ENCODE data around the gene AATF. TPM values are rescaled to one million over a fixed set of nuclear protein-coding genes. Genes with fewer than 3 reads are reported as not detected.

Gene AATF
- total and polyA plus RNA-seq, 2 of the 8 experiments (the other 6 are each of a cell fraction or from before 2014, with no cell fraction given) = 20.1 to 62.8 TPM

- H3K18ac ChIP-seq (ENCODE audit: extremely low read depth, low read length) = no peak overlapping the region
- H4K20me1 ChIP-seq (replicated peaks in 1 of 2; ENCODE audit: control insufficient read depth in 1 of 2, insufficient read depth in 2 of 2, low read length in 2 of 2) = no peaks in the 10 kb centered on the region
- H3K9ac ChIP-seq (replicated peaks in 1 of 4; ENCODE audit: extremely low read depth in 1 of 4, low read depth in 3 of 4, low read length in 3 of 4) = no peak overlapping the region
- H3K4ac ChIP-seq (replicated peaks; ENCODE audit: insufficient read length, low read depth, low read length) = no peak overlapping the region
- WGBS, 2 experiments (ENCODE audit: extremely low coverage in 1 of 2, insufficient coverage in 1 of 2, insufficient read length in 1 of 2, insufficient replicate concordance in 2 of 2, low coverage in 1 of 2, low lambda C conversion rate in 2 of 2, missing lambda C conversion rate in 1 of 2) = 95% methylated on average over 2 of the region's 2 CpGs; no CpG with 5 or more reads in 1 of the 2 experiments
- ChIA-PET CTCF (ENCODE audit: partially characterized antibody) (interaction anchor here (0.7 kb wide), 1 partner anchor 1241 kb away, joined by 3 read pairs; no protein-coding TSS in a partner anchor), POLR2A (ENCODE audit: partially characterized antibody) (no interaction called here)
- H2BK5ac ChIP-seq (ENCODE audit: low read depth, low read length) = no peak overlapping the region
- H3K4me1 ChIP-seq (replicated peaks in 1 of 4; ENCODE audit: control insufficient read depth in 3 of 4, insufficient read depth in 4 of 4, low read length in 3 of 4) = peaks cover 0 to 4% (median 0%) of the 10 kb centered on the region in 4 experiments; a peak in 1 of 7 replicates
- no peak overlapping the region for H2AFZ ChIP-seq (ENCODE audit: low read length)
- H4K91ac ChIP-seq (replicated peaks; ENCODE audit: insufficient read length, low read length) = no peak overlapping the region
- no peak overlapping the region for H2BK15ac ChIP-seq (ENCODE audit: low read length)
- H3K9me3 ChIP-seq (ENCODE audit: insufficient read depth in 2 of 2, low read depth in 1 of 2, low read length in 1 of 2) = no peaks in the 10 kb centered on the region
- no peak overlapping the region for H2BK20ac ChIP-seq (ENCODE audit: low read length)
- H3K79me2 ChIP-seq (ENCODE audit: control insufficient read depth in 1 of 2, insufficient read depth in 2 of 2, low read length in 2 of 2) = no peaks in the 10 kb centered on the region
- DNase-seq (ENCODE audit: low read depth in 1 of 2, low spot score in 2 of 2) = no peak
- H4K5ac ChIP-seq (ENCODE audit: insufficient read length, low read depth, low read length) = no peak overlapping the region
- no peak for FAIRE-seq
- no peak overlapping the region for H3K27ac ChIP-seq (ENCODE audit: low read depth, low read length)
- H3K4me2 ChIP-seq (ENCODE audit: insufficient read depth in 1 of 2, low read depth in 2 of 2, low read length in 2 of 2) = no peak overlapping the region
- H2AK5ac ChIP-seq (ENCODE audit: low read depth, low read length) = no peak overlapping the region
- no peak overlapping the region for H3K56ac ChIP-seq (replicated peaks; ENCODE audit: insufficient read length, low read depth, low read length)
- no peak overlapping the region for H3K14ac ChIP-seq (ENCODE audit: insufficient read length)
- no peak overlapping the region for H3K23ac ChIP-seq (ENCODE audit: insufficient read length)
- no peak overlapping the region for H2BK120ac ChIP-seq (replicated peaks; ENCODE audit: low read depth, low read length)
- H3K36me3 ChIP-seq (ENCODE audit: control insufficient read depth in 2 of 4, insufficient read depth in 4 of 4, low read length in 3 of 4) = peaks cover 16 to 49% (median 37%) of the 10 kb centered on the region in 4 experiments; a peak in 7 of 8 replicates
- no peak overlapping the region for H2BK12ac ChIP-seq (ENCODE audit: low read depth, low read length)
- TF ChIP-seq ZNF274 (IDR thresholded peaks at IDR 0.05; ENCODE audit: borderline replicate concordance, extremely low read depth, low read length) (no peak), SIN3A (conservative IDR thresholded peaks at IDR 0.05 in 1 of 2, IDR thresholded peaks at IDR 0.05 in 1 of 2; ENCODE audit: low read depth in 1 of 2, low read length in 2 of 2) (no peak), CTBP2 (IDR thresholded peaks at IDR 0.05; ENCODE audit: borderline replicate concordance, insufficient read depth, insufficient read length, low read length) (no peak), SP1 (IDR thresholded peaks at IDR 0.05; ENCODE audit: low read depth, low read length) (no peak), PHF8 (conservative IDR thresholded peaks at IDR 0.05; ENCODE audit: low read depth, low read length) (no peak), CHD2 (IDR thresholded peaks at IDR 0.05; ENCODE audit: low read length) (no peak), RBBP5 (IDR thresholded peaks at IDR 0.05; ENCODE audit: borderline replicate concordance, low read depth, low read length) (no peak), SUZ12 (IDR thresholded peaks at IDR 0.05; ENCODE audit: low read length) (no peak), SIRT6 (IDR thresholded peaks at IDR 0.05; ENCODE audit: low read length) (no peak), MAX (IDR thresholded peaks at IDR 0.05) (no peak), ASH2L (IDR thresholded peaks at IDR 0.05; ENCODE audit: low read length) (no peak), RNF2 (IDR thresholded peaks at IDR 0.05; ENCODE audit: borderline replicate concordance, low read depth, low read length, missing control alignments, poor library complexity, severe bottlenecking) (no peak)
- no peaks in the 10 kb centered on the region for H3K79me1 ChIP-seq (ENCODE audit: low read depth, low read length)
- no peaks in the 10 kb centered on the region for H3K27me3 ChIP-seq (replicated peaks in 1 of 4; ENCODE audit: control insufficient read depth in 3 of 4, extremely low read depth in 1 of 4, insufficient read depth in 3 of 4, low read length in 3 of 4)
- no peak overlapping the region for H3K4me3 ChIP-seq (ENCODE audit: extremely low read depth in 1 of 4, insufficient read depth in 2 of 4, low read depth in 3 of 4, low read length in 4 of 4)
- H3K23me2 ChIP-seq (ENCODE audit: low read depth, low read length) = no peaks in the 10 kb centered on the region
- H4K8ac ChIP-seq (ENCODE audit: extremely low read depth, insufficient read depth, low read length) = no peak overlapping the region
These were observed 143.3 kb downstream of the AATF start for GRCh38 chr17:37092071-37092470.

Measured in H1 (cell line).